Thyroid gland (tissue), 4 donors: ENCODE measurements around the gene SRSF6.

ENCODE experiments used
- CTCF ChIP-seq, 6 experiments: fragments of 200-600 bp in 3 of 6; fragments of 450-650 bp in 3 of 6; sonication (generic) in 3 of 6; IDR thresholded peaks; one replicate each; pipeline ENCODE4 v1.5.1; 2016 to 2019; ENCODE audit warnings: antibody characterized with exemption in 6 of 6, mild to moderate bottlenecking in 2 of 6, inconsistent platforms in 1 of 6, moderate library complexity in 1 of 6
- POLR2A ChIP-seq, 2 donors: fragments of 450-650 bp; IDR thresholded peaks; one replicate each; pipeline ENCODE4 v1.6.1; 2017; ENCODE audit warnings: antibody characterized with exemption in 2 of 2, mild to moderate bottlenecking in 2 of 2, moderate library complexity in 1 of 2

- TF ChIP-seq CTCF (IDR thresholded peaks at IDR 0.05), result no peak
- TF ChIP-seq POLR2A (IDR thresholded peaks at IDR 0.05), result no peak
Measured at GRCh38 chr20:43463527-43464218, 6.0 kb downstream of the SRSF6 start.
